H9 (cell line): ENCODE results near the gene YAP1. TPM values are rescaled to one million over a fixed set of nuclear protein-coding genes. Genes with fewer than 3 reads are reported as not detected.

Experiments used
- DNase-seq: peaks from one replicate; pipeline ENCODE4 v3.0.0-alpha.2; 2017
- H2AFZ ChIP-seq: one replicate; pipeline ENCODE4 v1.6.1; 2013; ENCODE audit warnings: mild to moderate bottlenecking, low read length, control low read depth, moderate library complexity
- H2AK5ac ChIP-seq: 2 replicates; pipeline ENCODE4 v1.6.1; 2013; ENCODE audit warnings: low read length, control low read depth, mixed read lengths; ENCODE audit not compliant: insufficient read length
- H2BK120ac ChIP-seq: one replicate; pipeline ENCODE4 v1.6.1; 2013; ENCODE audit warnings: low read depth, mild to moderate bottlenecking, low read length, control low read depth, inconsistent platforms; ENCODE audit not compliant: poor library complexity, severe bottlenecking
- H2BK12ac ChIP-seq: 2 replicates; pipeline ENCODE4 v1.6.1; 2013; ENCODE audit warnings: low read length, control low read depth, mixed read lengths, low read depth; ENCODE audit not compliant: insufficient read length
- H2BK15ac ChIP-seq: 2 replicates; pipeline ENCODE4 v1.6.1; 2013; ENCODE audit warnings: low read depth, low read length, control low read depth
- H2BK20ac ChIP-seq: one replicate; pipeline ENCODE4 v1.6.1; 2013; ENCODE audit warnings: low read depth, mild to moderate bottlenecking, low read length, control low read depth, inconsistent platforms; ENCODE audit not compliant: poor library complexity, severe bottlenecking
- H2BK5ac ChIP-seq: 2 replicates; pipeline ENCODE4 v1.6.1; 2013; ENCODE audit warnings: low read length, control low read depth, mixed read lengths; ENCODE audit not compliant: insufficient read length
- H3K14ac ChIP-seq: 2 replicates; pipeline ENCODE4 v1.6.1; 2013; ENCODE audit warnings: low read length, control low read depth; ENCODE audit not compliant: insufficient read depth
- H3K18ac ChIP-seq: 2 replicates; pipeline ENCODE4 v1.6.1; 2013; ENCODE audit warnings: low read depth, mild to moderate bottlenecking, mixed read lengths, low read length, control low read depth; ENCODE audit not compliant: insufficient read length
- H3K23ac ChIP-seq: 2 replicates; pipeline ENCODE4 v1.6.1; 2013; ENCODE audit warnings: low read length, control low read depth, mixed read lengths, low read depth; ENCODE audit not compliant: insufficient read length
- H3K23me2 ChIP-seq: 2 replicates; pipeline ENCODE4 v1.6.1; 2013; ENCODE audit warnings: low read depth, mild to moderate bottlenecking, mixed read lengths, low read length, control low read depth; ENCODE audit not compliant: insufficient read length, poor library complexity, severe bottlenecking
- H3K27ac ChIP-seq: 2 replicates; pipeline ENCODE4 v1.5.1; 2013; ENCODE audit warnings: low read length, control low read depth, mixed read lengths, low read depth; ENCODE audit not compliant: insufficient read length
- H3K27me3 ChIP-seq: 2 replicates; pipeline ENCODE4 v1.6.1; 2013; ENCODE audit warnings: low read length, control low read depth, inconsistent platforms; ENCODE audit not compliant: insufficient read depth
- H3K4ac ChIP-seq: 2 replicates; pipeline ENCODE4 v1.6.1; 2013; ENCODE audit warnings: low read depth, mild to moderate bottlenecking, control low read depth, inconsistent platforms, low read length, moderate library complexity
- H3K4me1 ChIP-seq: 2 replicates; pipeline ENCODE4 v1.6.1; 2013; ENCODE audit warnings: low read length, control low read depth, inconsistent platforms; ENCODE audit not compliant: insufficient read depth
- H3K4me2 ChIP-seq: 2 replicates; pipeline ENCODE4 v1.6.1; 2013; ENCODE audit warnings: low read length, control low read depth, mixed read lengths; ENCODE audit not compliant: insufficient read length, insufficient read depth
- H3K56ac ChIP-seq: 2 replicates; pipeline ENCODE4 v1.6.1; 2013; ENCODE audit warnings: low read depth, mild to moderate bottlenecking, mixed read lengths, low read length, control low read depth; ENCODE audit not compliant: insufficient read length
- H3K79me1 ChIP-seq: 2 replicates; pipeline ENCODE4 v1.6.1; 2013; ENCODE audit warnings: low read depth, mild to moderate bottlenecking, moderate library complexity, low read length, control low read depth, inconsistent platforms; ENCODE audit not compliant: insufficient read depth, poor library complexity, severe bottlenecking
- H3K79me2 ChIP-seq: 2 replicates; pipeline ENCODE4 v1.6.1; 2013; ENCODE audit warnings: low read length, control low read depth, inconsistent platforms; ENCODE audit not compliant: insufficient read depth
- H3K9ac ChIP-seq: 2 replicates; pipeline ENCODE4 v1.6.1; 2013; ENCODE audit warnings: low read length, control low read depth, mixed read lengths; ENCODE audit not compliant: insufficient read length; ENCODE audit errors: extremely low read depth
- H3K9me3 ChIP-seq: one replicate; pipeline ENCODE4 v1.6.1; 2013; ENCODE audit warnings: low read depth, low read length, inconsistent platforms; ENCODE audit not compliant: control insufficient read depth
- H3T11ph ChIP-seq: one replicate; pipeline ENCODE4 v1.6.1; 2013; ENCODE audit warnings: mild to moderate bottlenecking, low read length, control low read depth, inconsistent platforms
- H4K20me1 ChIP-seq: one replicate; pipeline ENCODE4 v1.6.1; 2013; ENCODE audit not compliant: control insufficient read depth, insufficient read length, insufficient read depth
- H4K5ac ChIP-seq: 2 replicates; pipeline ENCODE4 v1.6.1; 2013; ENCODE audit warnings: low read depth, mild to moderate bottlenecking, mixed read lengths, low read length, control low read depth; ENCODE audit not compliant: insufficient read length
- H4K8ac ChIP-seq: replicated peaks from 2 replicates; pipeline ENCODE4 v1.6.1; 2013; ENCODE audit warnings: low read length, control low read depth, mixed read lengths, low read depth; ENCODE audit not compliant: insufficient read length
- H4K91ac ChIP-seq: 2 replicates; pipeline ENCODE4 v1.6.1; 2013; ENCODE audit warnings: low read depth, mild to moderate bottlenecking, moderate library complexity, mixed read lengths, low read length, control low read depth; ENCODE audit not compliant: insufficient read length
- H3K27ac Mint-ChIP-seq, 3 experiments: 2 replicates in 2 of 3; 3 replicates in 1 of 3; pipeline ENCODE4 v1.8.0; 2020 to 2021; ENCODE audit warnings: mixed read lengths in 3 of 3, mild to moderate bottlenecking in 1 of 3, moderate library complexity in 1 of 3
- H3K27me3 Mint-ChIP-seq: 2 replicates; pipeline ENCODE4 v1.8.0; 2021; ENCODE audit warnings: low read depth, mild to moderate bottlenecking, moderate library complexity, mixed read lengths
- H3K36me3 Mint-ChIP-seq, 3 experiments: 2 replicates in 2 of 3; 3 replicates in 1 of 3; pipeline ENCODE4 v1.8.0; 2020 to 2021; ENCODE audit warnings: low read depth in 3 of 3, mixed read lengths in 3 of 3; ENCODE audit not compliant: insufficient read depth in 1 of 3
- H3K4me1 Mint-ChIP-seq, 2 experiments: 2 replicates each; pipeline ENCODE4 v1.8.0; 2020; ENCODE audit warnings: mixed read lengths in 2 of 2
- H3K4me3 Mint-ChIP-seq, 2 experiments: 2 replicates in 1 of 2; 3 replicates in 1 of 2; pipeline ENCODE4 v1.8.0; 2020 to 2021; ENCODE audit warnings: mild to moderate bottlenecking in 2 of 2, mixed read lengths in 2 of 2, moderate library complexity in 1 of 2
- H3K9me3 Mint-ChIP-seq, 2 experiments: 2 replicates in 1 of 2; 3 replicates in 1 of 2; pipeline ENCODE4 v1.8.0; 2020; ENCODE audit warnings: mild to moderate bottlenecking in 2 of 2, mixed read lengths in 2 of 2, moderate library complexity in 1 of 2
- WGBS: extraction: QIAGEN DNeasy Blood & Tissue Kit; methylation state at CpG from one replicate; pipeline ENCODE4 v1.1.7; 2013; ENCODE audit warnings: missing lambda C conversion rate, low lambda C conversion rate, mixed read lengths; ENCODE audit not compliant: insufficient read length; ENCODE audit errors: extremely low coverage; 5-methylcytosine and 5-hydroxymethylcytosine counted together
- total RNA-seq: library from RNA; stranded (reverse); gene quantifications from 2 replicates; pipeline ENCODE4 v1.2.1, GENCODE V29; 2021
- TF ChIP-seq, protein P1 (sequence below): fragments of 200-600 bp; sonication (generic); conservative IDR thresholded peaks from 3 replicates; pipeline ENCODE4 v1.8.0; 2021; ENCODE audit warnings: antibody characterized with exemption, mild to moderate bottlenecking

YAP1 gene
- total RNA-seq, 1 experiment from 2014 or later, result 124 TPM

DNA sequence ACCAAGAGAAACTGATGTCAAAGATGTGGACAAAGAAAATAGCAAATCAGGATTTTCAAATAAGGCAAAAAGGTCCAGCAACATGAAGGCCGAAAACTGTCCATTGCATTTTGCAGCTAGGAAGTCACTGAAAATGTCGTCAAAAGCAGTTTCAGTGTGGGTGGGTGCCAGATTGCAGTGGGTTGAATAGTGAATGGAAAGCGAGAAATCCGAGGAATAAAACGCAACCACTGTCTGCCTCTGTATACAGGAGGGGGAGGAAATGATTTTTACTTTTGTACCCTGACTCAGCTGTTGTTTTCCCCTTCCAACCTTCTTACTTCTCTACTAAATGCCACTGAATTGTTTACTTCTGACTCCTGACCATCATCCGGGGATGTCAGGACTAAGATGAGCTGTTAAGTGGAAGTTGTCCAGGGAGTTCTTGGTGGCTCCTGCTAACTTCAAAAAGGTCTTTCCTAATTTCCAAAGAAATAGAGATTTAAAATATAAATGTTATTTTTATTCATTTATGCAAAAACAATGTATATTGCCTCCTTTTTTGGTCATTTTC is 142.2 kb downstream of the YAP1 start:
- H3K27ac Mint-ChIP-seq, result no peak overlapping the region
- Histone ChIP-seq H3K9me3 (no peaks in the 10 kb centered on the region), H2BK5ac (no peak overlapping the region), H3K79me2 (no peaks in the 10 kb centered on the region), H3K79me1 (no peaks in the 10 kb centered on the region), H3K23ac (no peak overlapping the region), H3K14ac (no peak overlapping the region), H3K4me2 (no peak overlapping the region), H3K9ac (no peak overlapping the region), H3K18ac (no peak overlapping the region), H3K4me1 (no peaks in the 10 kb centered on the region), H3K4ac (no peak overlapping the region), H2BK12ac (no peak overlapping the region), H4K91ac (no peak overlapping the region), H3K56ac (no peak overlapping the region), H2AFZ (no peak overlapping the region), H2BK120ac (no peak overlapping the region), H3K23me2 (no peaks in the 10 kb centered on the region), H3T11ph (no peak overlapping the region), H4K20me1 (no peaks in the 10 kb centered on the region), H2BK20ac (no peak overlapping the region), H2AK5ac (no peak overlapping the region), H2BK15ac (no peak overlapping the region), H3K27ac (no peak overlapping the region), H4K5ac (no peak overlapping the region), H3K27me3 (no peaks in the 10 kb centered on the region), H4K8ac (no peak overlapping the region)
- H3K4me1 Mint-ChIP-seq, result peaks cover 10% of the 10 kb centered on the region in 2 experiments
- no peaks in the 10 kb centered on the region for H3K27me3 Mint-ChIP-seq
- H3K9me3 Mint-ChIP-seq, result no peaks in the 10 kb centered on the region
- TF ChIP-seq, protein P1, sequence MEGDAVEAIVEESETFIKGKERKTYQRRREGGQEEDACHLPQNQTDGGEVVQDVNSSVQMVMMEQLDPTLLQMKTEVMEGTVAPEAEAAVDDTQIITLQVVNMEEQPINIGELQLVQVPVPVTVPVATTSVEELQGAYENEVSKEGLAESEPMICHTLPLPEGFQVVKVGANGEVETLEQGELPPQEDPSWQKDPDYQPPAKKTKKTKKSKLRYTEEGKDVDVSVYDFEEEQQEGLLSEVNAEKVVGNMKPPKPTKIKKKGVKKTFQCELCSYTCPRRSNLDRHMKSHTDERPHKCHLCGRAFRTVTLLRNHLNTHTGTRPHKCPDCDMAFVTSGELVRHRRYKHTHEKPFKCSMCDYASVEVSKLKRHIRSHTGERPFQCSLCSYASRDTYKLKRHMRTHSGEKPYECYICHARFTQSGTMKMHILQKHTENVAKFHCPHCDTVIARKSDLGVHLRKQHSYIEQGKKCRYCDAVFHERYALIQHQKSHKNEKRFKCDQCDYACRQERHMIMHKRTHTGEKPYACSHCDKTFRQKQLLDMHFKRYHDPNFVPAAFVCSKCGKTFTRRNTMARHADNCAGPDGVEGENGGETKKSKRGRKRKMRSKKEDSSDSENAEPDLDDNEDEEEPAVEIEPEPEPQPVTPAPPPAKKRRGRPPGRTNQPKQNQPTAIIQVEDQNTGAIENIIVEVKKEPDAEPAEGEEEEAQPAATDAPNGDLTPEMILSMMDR, result no peak
- no CpG with 5 or more reads among the region's 6 CpGs for WGBS
- no peak overlapping the region for H3K4me3 Mint-ChIP-seq
- peaks cover 0 to 4% (median 0%) of the 10 kb centered on the region in 3 experiments; a peak in 2 of 7 replicates for H3K36me3 Mint-ChIP-seq
- DNase-seq, result no peak
